Chondrocyte (in vitro differentiated cells): Measurements from ENCODE around the gene KRTAP10-10. TPM values are rescaled to one million over a fixed set of nuclear protein-coding genes. Genes with fewer than 3 reads are reported as not detected.

Source experiments
- DNase-seq: peaks from one replicate; pipeline ENCODE4 v3.0.0; 2021; ENCODE audit warnings: mixed read lengths, low spot score
- H3K27ac Mint-ChIP-seq: one replicate; pipeline ENCODE4 v1.8.0; 2021; ENCODE audit warnings: mild to moderate bottlenecking, moderate library complexity, mixed read lengths; ENCODE audit not compliant: unreplicated experiment
- H3K27me3 Mint-ChIP-seq: 2 replicates; pipeline ENCODE4 v1.8.0; 2021; ENCODE audit warnings: low read depth, mixed read lengths
- H3K36me3 Mint-ChIP-seq: 2 replicates; pipeline ENCODE4 v1.8.0; 2021; ENCODE audit warnings: low read depth, mixed read lengths
- H3K4me1 Mint-ChIP-seq: 2 replicates; pipeline ENCODE4 v1.8.0; 2021; ENCODE audit warnings: low read depth, mild to moderate bottlenecking, mixed read lengths
- H3K4me3 Mint-ChIP-seq: one replicate; pipeline ENCODE4 v1.8.0; 2021; ENCODE audit warnings: mild to moderate bottlenecking, moderate library complexity, mixed read lengths; ENCODE audit not compliant: unreplicated experiment
- H3K9me3 Mint-ChIP-seq: 2 replicates; pipeline ENCODE4 v1.8.0; 2021; ENCODE audit warnings: low read depth, mixed read lengths
- total RNA-seq: library from RNA; stranded (reverse); gene quantifications from 3 replicates; pipeline ENCODE4 v1.2.1, GENCODE V29; 2021
- TF ChIP-seq, protein P1 (sequence below): fragments of 200-600 bp; sonication (generic); IDR thresholded peaks from 2 replicates; pipeline ENCODE4 v1.5.0; 2021; ENCODE audit warnings: antibody characterized with exemption, mild to moderate bottlenecking, moderate library complexity

KRTAP10-10 gene
- total RNA-seq, 1 donor from 2014 or later = not detected

DNA sequence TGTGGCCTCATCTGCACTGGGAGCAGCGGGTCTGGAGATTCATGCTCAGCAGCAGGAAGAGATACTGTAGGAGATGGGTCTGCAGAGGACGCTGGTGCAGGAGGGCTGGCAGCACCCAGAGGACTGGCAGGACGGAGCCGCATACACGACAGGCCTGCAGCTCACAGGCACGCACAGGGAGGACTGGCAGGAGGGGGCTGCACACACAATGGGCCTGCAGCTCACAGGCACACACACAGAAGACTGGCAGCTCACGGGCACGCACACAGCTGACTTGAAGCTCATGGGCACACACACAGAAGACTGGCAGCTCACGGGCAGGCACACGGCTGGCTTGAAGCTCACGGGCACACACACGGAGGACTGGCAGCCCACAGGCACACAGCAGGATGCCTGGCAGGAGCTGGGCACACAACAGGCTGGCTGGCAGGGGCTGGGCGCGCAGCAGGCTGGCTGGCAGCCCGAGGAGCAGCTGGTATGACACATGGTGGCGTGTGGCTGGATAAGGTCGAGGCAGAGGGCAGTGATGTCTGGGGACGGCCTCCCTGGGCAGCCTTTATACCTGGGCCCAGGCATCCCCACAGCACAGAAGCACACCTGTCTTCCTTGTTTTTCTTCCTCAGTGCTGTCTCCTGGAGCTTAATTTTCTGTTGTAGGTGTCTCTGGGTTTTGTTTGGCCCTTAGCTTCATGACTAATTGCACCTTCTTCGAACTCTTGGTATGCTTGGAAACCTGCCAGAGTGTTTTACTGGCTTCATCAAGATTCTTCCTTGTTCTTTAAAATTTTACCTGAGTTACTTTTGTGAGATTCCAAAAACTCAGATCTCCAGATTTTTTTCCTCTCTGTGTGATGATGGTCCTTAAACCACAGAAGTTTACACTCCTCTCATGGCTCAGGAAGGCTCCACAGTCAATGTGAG, 29.5 kb downstream of the KRTAP10-10 start, which contains the start of gene KRTAP12-2:
KRTAP12-2 (minus strand) TSS at position 527 of the 920 bp plus-strand sequence; CDS start at position 486, 41 bp downstream.
- Mint-ChIP-seq H3K36me3 (no peaks in the 10 kb centered on the region), H3K4me3 (no peak within 1 kb of the TSS), H3K9me3 (peaks cover 30% of the 10 kb centered on the region), H3K27me3 (peaks cover 34% of the 10 kb centered on the region), H3K4me1 (no peaks in the 10 kb centered on the region), H3K27ac (no peak within 1 kb of the TSS)
- DNase-seq = no peak
- TF ChIP-seq, protein P1, sequence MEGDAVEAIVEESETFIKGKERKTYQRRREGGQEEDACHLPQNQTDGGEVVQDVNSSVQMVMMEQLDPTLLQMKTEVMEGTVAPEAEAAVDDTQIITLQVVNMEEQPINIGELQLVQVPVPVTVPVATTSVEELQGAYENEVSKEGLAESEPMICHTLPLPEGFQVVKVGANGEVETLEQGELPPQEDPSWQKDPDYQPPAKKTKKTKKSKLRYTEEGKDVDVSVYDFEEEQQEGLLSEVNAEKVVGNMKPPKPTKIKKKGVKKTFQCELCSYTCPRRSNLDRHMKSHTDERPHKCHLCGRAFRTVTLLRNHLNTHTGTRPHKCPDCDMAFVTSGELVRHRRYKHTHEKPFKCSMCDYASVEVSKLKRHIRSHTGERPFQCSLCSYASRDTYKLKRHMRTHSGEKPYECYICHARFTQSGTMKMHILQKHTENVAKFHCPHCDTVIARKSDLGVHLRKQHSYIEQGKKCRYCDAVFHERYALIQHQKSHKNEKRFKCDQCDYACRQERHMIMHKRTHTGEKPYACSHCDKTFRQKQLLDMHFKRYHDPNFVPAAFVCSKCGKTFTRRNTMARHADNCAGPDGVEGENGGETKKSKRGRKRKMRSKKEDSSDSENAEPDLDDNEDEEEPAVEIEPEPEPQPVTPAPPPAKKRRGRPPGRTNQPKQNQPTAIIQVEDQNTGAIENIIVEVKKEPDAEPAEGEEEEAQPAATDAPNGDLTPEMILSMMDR = no peak

DNA sequence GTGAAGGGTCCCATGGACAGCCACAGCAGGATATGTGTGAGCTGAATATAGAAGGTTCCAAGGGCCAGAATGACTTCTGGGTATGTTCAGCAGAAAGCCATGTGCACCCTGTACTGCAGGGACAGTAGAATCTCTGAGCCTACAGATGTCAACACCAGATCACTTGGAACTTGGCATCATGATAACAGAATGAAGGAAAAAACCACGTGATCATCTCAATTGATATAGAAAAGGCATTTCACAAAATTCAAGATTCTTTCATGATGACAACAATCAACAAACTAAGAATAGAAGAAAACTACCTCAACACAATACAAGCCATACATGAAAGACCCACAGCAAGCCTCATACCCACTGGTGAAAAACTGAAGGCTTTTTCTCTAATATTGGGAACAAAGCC, 30.5 kb downstream of the KRTAP10-10 start:
- no peak overlapping the region for H3K4me3 Mint-ChIP-seq
- H3K9me3 Mint-ChIP-seq = peaks cover 31% of the 10 kb centered on the region
- H3K27me3 Mint-ChIP-seq = peaks cover 30% of the 10 kb centered on the region
- H3K4me1 Mint-ChIP-seq = no peaks in the 10 kb centered on the region
- TF ChIP-seq, protein P1 = no peak
- no peaks in the 10 kb centered on the region for H3K36me3 Mint-ChIP-seq
- H3K27ac Mint-ChIP-seq = no peak overlapping the region
- no peak for DNase-seq

DNA sequence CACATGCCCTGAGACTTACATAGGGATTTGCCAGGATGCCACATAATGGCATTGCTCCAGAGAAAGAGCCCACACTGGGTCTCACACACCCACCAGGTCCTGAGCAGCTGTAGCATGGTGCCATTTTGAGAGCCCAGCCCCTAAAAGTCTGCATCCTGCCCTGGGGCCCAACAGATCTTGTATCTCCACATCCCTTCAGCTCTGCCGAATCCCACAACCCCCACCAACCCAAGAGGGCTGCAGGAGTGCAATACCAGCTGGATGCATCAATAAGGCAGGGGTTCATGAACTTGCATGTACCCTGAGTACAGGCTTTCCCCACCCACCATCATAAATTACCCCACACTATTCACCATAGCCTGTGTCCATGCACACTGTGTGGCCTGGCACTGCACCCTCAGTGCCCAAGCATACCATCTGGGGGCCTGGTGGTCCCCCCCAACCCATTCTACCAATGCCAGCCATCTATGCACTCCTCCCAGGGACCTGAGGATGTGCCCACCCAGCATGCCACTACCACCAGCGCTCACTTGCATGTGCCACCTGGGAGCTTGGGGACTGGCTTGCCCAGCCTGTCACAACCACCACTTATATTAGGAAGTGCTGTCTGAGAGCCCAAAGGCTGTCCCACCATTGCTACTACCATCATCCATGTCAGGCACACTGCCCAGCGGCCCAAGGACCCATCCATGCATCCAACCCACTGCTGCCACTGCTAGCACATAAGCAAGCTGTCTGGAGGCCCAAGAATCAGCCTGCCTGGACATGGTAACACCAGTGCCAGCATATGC, 33.7 kb downstream of the KRTAP10-10 start:
- no peak overlapping the region for H3K4me3 Mint-ChIP-seq
- DNase-seq = no peak
- H3K4me1 Mint-ChIP-seq = no peaks in the 10 kb centered on the region
- peaks cover 3% of the 10 kb centered on the region for H3K36me3 Mint-ChIP-seq
- H3K27me3 Mint-ChIP-seq = peaks cover 31% of the 10 kb centered on the region
- H3K27ac Mint-ChIP-seq = no peak overlapping the region
- TF ChIP-seq, protein P1 = no peak
- peaks cover 36% of the 10 kb centered on the region for H3K9me3 Mint-ChIP-seq

DNA sequence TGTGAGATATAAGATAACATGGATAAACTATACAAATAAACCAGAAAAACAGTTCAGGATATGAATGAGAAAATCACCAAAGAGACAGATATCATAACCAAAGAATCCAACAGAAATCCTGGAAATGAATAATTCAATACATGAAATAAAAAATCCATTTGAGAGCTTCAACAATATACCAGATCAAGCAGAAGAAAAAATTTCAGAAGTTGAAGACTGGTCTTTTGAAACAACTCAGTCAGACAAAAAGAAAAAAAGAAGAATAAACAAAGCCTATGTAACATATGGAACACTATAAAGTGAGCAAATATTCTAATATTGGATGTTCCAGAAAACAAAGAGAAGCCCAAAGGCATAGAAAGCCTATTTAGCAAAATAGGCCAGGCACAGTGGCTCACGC, 34.8 kb downstream of the KRTAP10-10 start:
- no peaks in the 10 kb centered on the region for H3K4me1 Mint-ChIP-seq
- TF ChIP-seq, protein P1 = no peak
- DNase-seq = no peak
- H3K36me3 Mint-ChIP-seq = peaks cover 3% of the 10 kb centered on the region
- peaks cover 41% of the 10 kb centered on the region for H3K27me3 Mint-ChIP-seq
- no peak overlapping the region for H3K27ac Mint-ChIP-seq
- H3K4me3 Mint-ChIP-seq = no peak overlapping the region
- H3K9me3 Mint-ChIP-seq = peaks cover 36% of the 10 kb centered on the region

DNA sequence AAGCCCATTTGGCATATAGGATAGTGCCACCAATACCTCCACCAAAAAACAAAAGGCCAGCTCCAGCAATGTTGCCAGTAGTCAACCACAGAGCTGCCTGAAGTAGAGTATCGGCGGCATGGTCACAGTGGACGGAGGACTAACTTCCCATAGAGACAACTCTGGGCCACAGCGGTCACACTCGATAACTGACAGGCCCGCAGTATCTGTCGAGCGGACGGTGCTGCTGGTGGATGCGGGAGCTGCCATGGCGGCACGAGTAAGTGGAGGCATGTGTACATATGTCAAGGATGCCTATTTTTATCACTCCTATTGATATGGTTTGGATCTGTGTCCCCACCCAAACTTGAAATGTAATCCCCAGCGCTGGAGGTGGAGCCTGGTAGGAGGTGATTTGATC, 40.7 kb downstream of the KRTAP10-10 start:
- no peak overlapping the region for H3K4me3 Mint-ChIP-seq

More for the DNA sequence above, 40.7 kb downstream of the KRTAP10-10 start:
- DNase-seq = no peak
- Mint-ChIP-seq H3K4me1 (no peaks in the 10 kb centered on the region), H3K27me3 (peaks cover 69% of the 10 kb centered on the region), H3K27ac (no peak overlapping the region), H3K9me3 (peaks cover 14% of the 10 kb centered on the region), H3K36me3 (peaks cover 3% of the 10 kb centered on the region)
- TF ChIP-seq, protein P1 = no peak
